ENCODE results near the gene PLXNA2.
A peak's percentile ranks its signal among the peaks of the same experiment; 100 is the strongest.

Gene PLXNA2

GRCh38 chr1:208222376-208223126 lies 21.6 kb downstream of the PLXNA2 start:
- no peak for DNase-seq (ENCODE audit: low spot score)

- no peak for DNase-seq (ENCODE audit: low spot score)
These were observed 22.9 kb downstream of the PLXNA2 start for GRCh38 chr1:208221291-208221622.

GRCh38 chr1:208219659-208220282 lies 24.4 kb downstream of the PLXNA2 start:
- DNase-seq (ENCODE audit: low spot score), result peak; percentile 55

GRCh38 chr1:208219098-208219658 lies 25.0 kb downstream of the PLXNA2 start:
- no peak for DNase-seq (ENCODE audit: low spot score)

- no peak for DNase-seq (ENCODE audit: low spot score)
These were observed 25.7 kb downstream of the PLXNA2 start for GRCh38 chr1:208218237-208219097.

- no peak for DNase-seq (ENCODE audit: low spot score)
These were observed 26.4 kb downstream of the PLXNA2 start for GRCh38 chr1:208217781-208218180.

- no peak for DNase-seq (ENCODE audit: low spot score)
These were observed 27.4 kb downstream of the PLXNA2 start for GRCh38 chr1:208216806-208217205.

- peak; percentile 64 for DNase-seq (ENCODE audit: low spot score)
These were observed 28.1 kb downstream of the PLXNA2 start for GRCh38 chr1:208216062-208216461.

- DNase-seq (ENCODE audit: low spot score), result no peak
These were observed 28.8 kb downstream of the PLXNA2 start for GRCh38 chr1:208215393-208215792.

GRCh38 chr1:208213786-208214185 lies 30.4 kb downstream of the PLXNA2 start:
- DNase-seq (ENCODE audit: low spot score), result no peak

GRCh38 chr1:208212893-208213292 lies 31.3 kb downstream of the PLXNA2 start:
- DNase-seq (ENCODE audit: low spot score), result no peak

- DNase-seq (ENCODE audit: low spot score), result no peak
These were observed 32.0 kb downstream of the PLXNA2 start for GRCh38 chr1:208211921-208212843.

GRCh38 chr1:208209896-208210589 lies 34.1 kb downstream of the PLXNA2 start:
- DNase-seq (ENCODE audit: low spot score), result no peak

- DNase-seq (ENCODE audit: low spot score), result no peak
These were observed 34.9 kb downstream of the PLXNA2 start for GRCh38 chr1:208209286-208209685.

GRCh38 chr1:208208132-208208487 lies 36.1 kb downstream of the PLXNA2 start:
- no peak for DNase-seq (ENCODE audit: low spot score)

- DNase-seq (ENCODE audit: low spot score), result peak; percentile 49
These were observed 36.6 kb downstream of the PLXNA2 start for GRCh38 chr1:208207388-208208131.

GRCh38 chr1:208206092-208206698 lies 38.0 kb downstream of the PLXNA2 start:
- DNase-seq (ENCODE audit: low spot score), result no peak

GRCh38 chr1:208205216-208206013 lies 38.8 kb downstream of the PLXNA2 start:
- DNase-seq (ENCODE audit: low spot score), result no peak

- no peak for DNase-seq (ENCODE audit: low spot score)
These were observed 39.4 kb downstream of the PLXNA2 start for GRCh38 chr1:208204779-208205178.

Measured in AG08396 (cell line).